ENCODE data around the gene FOXJ3.

DNA sequence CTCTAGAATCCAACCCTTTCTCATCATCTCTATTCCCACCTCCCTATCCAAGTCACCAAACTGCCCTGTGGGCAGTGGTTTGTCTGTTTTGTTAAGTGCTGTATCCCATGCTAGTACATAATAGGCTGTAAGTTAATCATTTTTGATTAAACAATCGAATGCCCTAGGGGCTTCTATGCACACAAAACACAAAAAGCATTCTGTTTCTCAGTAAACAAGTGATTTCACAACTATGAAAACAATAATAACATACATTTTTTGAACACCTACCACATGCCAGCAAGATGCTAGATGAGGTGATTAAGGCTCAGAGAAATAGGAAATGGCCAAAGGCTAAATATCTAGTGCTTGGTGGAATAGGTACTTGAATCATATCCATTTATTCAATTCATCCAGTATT is 186.9 kb downstream of the FOXJ3 start:
- TF ChIP-seq, protein P1, sequence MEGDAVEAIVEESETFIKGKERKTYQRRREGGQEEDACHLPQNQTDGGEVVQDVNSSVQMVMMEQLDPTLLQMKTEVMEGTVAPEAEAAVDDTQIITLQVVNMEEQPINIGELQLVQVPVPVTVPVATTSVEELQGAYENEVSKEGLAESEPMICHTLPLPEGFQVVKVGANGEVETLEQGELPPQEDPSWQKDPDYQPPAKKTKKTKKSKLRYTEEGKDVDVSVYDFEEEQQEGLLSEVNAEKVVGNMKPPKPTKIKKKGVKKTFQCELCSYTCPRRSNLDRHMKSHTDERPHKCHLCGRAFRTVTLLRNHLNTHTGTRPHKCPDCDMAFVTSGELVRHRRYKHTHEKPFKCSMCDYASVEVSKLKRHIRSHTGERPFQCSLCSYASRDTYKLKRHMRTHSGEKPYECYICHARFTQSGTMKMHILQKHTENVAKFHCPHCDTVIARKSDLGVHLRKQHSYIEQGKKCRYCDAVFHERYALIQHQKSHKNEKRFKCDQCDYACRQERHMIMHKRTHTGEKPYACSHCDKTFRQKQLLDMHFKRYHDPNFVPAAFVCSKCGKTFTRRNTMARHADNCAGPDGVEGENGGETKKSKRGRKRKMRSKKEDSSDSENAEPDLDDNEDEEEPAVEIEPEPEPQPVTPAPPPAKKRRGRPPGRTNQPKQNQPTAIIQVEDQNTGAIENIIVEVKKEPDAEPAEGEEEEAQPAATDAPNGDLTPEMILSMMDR (IDR thresholded peaks at IDR 0.05) = no peak
- no peak for TF ChIP-seq POLR2A (IDR thresholded peaks at IDR 0.05)
